GM19099 (cell line): ENCODE results near the gene IFNAR2.

Experiments
- POLR2A ChIP-seq: IDR thresholded peaks from 3 replicates; pipeline ENCODE4 v1.6.1; 2011; ENCODE audit warnings: low read depth; ENCODE audit not compliant: insufficient read length; ENCODE audit errors: extremely low read depth

Gene IFNAR2

DNA sequence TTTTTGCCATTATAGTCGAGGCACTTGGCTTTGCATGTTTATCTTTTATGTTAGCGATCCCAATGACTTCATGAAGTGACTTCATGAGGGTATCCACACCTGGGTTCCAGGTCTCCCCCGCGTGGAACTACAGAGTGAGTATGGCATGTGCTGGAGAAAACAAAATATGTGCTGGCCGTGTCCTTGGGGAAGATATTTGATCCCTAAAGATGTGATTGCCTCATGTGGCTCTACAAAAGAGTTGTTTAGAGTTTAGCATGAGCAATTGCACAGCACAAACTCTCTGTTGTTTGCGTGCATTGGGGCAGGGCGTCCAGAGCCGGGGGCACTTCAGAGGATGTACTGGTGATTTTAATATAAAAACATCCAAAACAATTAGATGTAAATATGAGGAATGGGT is 41.2 kb downstream of the IFNAR2 start:
- TF ChIP-seq POLR2A, result no peak

DNA sequence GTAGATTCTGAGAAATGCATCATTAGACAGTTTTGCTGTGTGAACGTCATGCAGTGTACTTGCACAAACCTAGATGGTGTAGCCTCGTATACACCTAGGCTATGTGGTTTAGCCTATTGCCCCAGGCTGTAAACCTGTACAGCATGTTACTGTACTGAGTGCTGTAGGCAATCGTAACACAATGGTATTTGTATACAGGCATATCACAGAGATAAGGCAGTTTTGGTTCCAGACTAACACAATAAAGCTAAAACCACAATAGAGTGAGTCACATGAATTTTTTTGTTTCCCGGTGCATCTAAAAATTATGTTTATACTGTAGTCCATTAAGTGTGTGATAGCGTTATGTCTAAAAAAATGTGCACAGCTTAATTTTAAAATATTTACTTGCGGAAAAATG is 43.3 kb downstream of the IFNAR2 start:
- no peak for TF ChIP-seq POLR2A

DNA sequence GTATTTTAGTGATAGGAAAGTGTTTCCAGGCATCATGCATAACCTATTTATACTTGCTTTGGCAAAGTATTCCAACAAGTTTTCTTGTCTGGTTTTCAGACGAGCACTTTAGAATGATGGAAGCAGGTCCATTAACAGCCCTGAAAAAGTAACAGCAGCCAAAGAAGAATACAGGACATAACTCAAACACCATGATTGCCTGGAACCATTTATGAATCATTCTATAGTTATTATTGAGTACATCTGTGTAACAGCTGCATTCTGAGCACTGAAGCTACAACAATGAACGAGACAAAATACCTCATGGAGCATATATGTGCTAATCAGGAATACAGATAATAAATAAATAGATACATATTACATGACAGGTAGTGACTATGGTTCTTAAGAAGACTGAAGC is 49.0 kb downstream of the IFNAR2 start:
- no peak for TF ChIP-seq POLR2A

DNA sequence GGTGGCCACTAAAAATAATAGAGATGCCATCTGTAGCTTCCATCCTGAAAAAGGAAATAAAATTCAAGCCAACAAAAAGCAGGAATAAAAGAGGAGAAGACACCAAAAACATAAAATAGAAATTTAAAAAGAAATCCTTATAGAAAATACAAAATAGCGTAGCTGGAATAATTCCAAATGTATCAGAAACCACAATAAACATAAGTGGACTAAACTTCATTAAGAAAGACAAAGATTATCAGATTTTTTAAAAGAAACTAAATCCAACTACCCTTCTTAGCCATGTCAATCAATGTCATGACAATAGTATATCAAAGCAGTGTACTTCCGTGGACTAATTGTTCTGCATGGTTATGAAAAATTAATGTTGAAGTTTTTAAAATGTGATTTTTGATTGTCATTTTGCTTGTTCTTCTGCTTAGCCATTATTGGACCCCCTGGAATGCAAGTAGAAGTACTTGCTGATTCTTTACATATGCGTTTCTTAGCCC is 49.6 kb downstream of the IFNAR2 start:
- no peak for TF ChIP-seq POLR2A
